ENCODE results near the gene CLIP4. TPM values are rescaled to one million over a fixed set of nuclear protein-coding genes. Genes with fewer than 3 reads are reported as not detected.
"Not testable (repeated sequence)": the region's sequence is repeated elsewhere in the genome, so short reads cannot be mapped to it uniquely, and the experiment has no call there.

Gene CLIP4
- total RNA-seq, 1 donor from 2014 or later: 53.5 TPM

GRCh38 chr2:29075894-29076705 is 39.1 kb upstream of the CLIP4 start:
- DNase-seq (ENCODE audit: low read depth): no peak
- Histone ChIP-seq H3K36me3 (ENCODE audit: control insufficient read depth, insufficient read depth, low read length) (no peaks in the 10 kb centered on the region), H3K4me3 (ENCODE audit: low read depth, low read length) (no peak overlapping the region), H3K27me3 (ENCODE audit: control insufficient read depth, insufficient read depth, low read length) (peaks cover 1% of the 10 kb centered on the region)
- TF ChIP-seq CTCF (IDR thresholded peaks at IDR 0.05; ENCODE audit: insufficient read depth, low read length, poor library complexity, severe bottlenecking): no peak

GRCh38 chr2:29079887-29080286 is 35.3 kb upstream of the CLIP4 start:
- H3K4me3 ChIP-seq (ENCODE audit: low read depth, low read length): no peak overlapping the region
- DNase-seq (ENCODE audit: low read depth): no peak
- H3K36me3 ChIP-seq (ENCODE audit: control insufficient read depth, insufficient read depth, low read length): no peaks in the 10 kb centered on the region
- no peak for TF ChIP-seq CTCF (IDR thresholded peaks at IDR 0.05; ENCODE audit: insufficient read depth, low read length, poor library complexity, severe bottlenecking)
- no peaks in the 10 kb centered on the region for H3K27me3 ChIP-seq (ENCODE audit: control insufficient read depth, insufficient read depth, low read length)

GRCh38 chr2:29080886-29081743 is 34.1 kb upstream of the CLIP4 start:
- DNase-seq (ENCODE audit: low read depth): no peak
- Histone ChIP-seq H3K4me3 (ENCODE audit: low read depth, low read length) (no peak overlapping the region), H3K27me3 (ENCODE audit: control insufficient read depth, insufficient read depth, low read length) (no peaks in the 10 kb centered on the region), H3K36me3 (ENCODE audit: control insufficient read depth, insufficient read depth, low read length) (no peaks in the 10 kb centered on the region)
- TF ChIP-seq CTCF (IDR thresholded peaks at IDR 0.05; ENCODE audit: insufficient read depth, low read length, poor library complexity, severe bottlenecking): no peak

DNA sequence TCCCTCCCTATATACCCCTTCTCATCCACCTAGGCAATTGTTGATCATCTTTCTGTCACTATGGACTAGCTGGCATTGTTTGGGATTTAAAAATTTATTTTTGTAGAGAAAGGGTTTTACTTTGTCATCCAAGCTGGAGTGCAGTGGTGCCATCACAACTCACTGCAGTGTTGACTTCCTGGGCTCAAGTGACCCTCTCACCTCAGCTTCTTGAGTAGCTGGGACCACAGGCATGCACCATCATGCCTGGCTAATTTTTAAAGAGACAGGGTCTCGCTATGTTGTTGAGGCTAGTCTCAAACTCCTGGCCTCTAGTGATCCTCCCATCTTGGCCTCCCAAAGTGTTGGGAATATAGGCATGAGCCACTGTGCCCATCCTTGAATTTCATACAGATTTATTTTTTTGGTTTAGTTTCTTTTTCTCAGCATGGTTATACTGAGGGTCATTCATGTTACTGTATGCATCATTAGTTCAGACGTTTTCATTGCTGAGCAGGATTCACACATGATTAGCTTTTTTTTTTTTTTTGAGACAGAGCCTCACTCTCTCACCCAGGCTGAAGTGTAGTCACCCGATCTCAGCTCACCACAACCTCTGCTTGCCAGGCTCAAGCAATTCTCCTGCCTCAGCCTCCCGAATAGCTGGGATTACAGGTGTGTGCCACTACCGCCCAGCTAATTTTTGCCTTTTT is 32.3 kb upstream of the CLIP4 start:
- TF ChIP-seq CTCF (IDR thresholded peaks at IDR 0.05; ENCODE audit: insufficient read depth, low read length, poor library complexity, severe bottlenecking): no peak
- H3K36me3 ChIP-seq (ENCODE audit: control insufficient read depth, insufficient read depth, low read length): no peaks in the 10 kb centered on the region
- no peak for DNase-seq (ENCODE audit: low read depth)
- no peaks in the 10 kb centered on the region for H3K27me3 ChIP-seq (ENCODE audit: control insufficient read depth, insufficient read depth, low read length)
- H3K4me3 ChIP-seq (ENCODE audit: low read depth, low read length): no peak overlapping the region

GRCh38 chr2:29084554-29084953 is 30.7 kb upstream of the CLIP4 start:
- TF ChIP-seq CTCF (IDR thresholded peaks at IDR 0.05; ENCODE audit: insufficient read depth, low read length, poor library complexity, severe bottlenecking): no peak

GRCh38 chr2:29090311-29090710 is 24.9 kb upstream of the CLIP4 start:
- not testable (repeated sequence) for H3K36me3 ChIP-seq (ENCODE audit: control insufficient read depth, insufficient read depth, low read length); H3K27me3 ChIP-seq (ENCODE audit: control insufficient read depth, insufficient read depth, low read length); H3K4me3 ChIP-seq (ENCODE audit: low read depth, low read length)

More at GRCh38 chr2:29084554-29084953, 30.7 kb upstream of the CLIP4 start:
- Histone ChIP-seq H3K27me3 (ENCODE audit: control insufficient read depth, insufficient read depth, low read length) (no peaks in the 10 kb centered on the region), H3K36me3 (ENCODE audit: control insufficient read depth, insufficient read depth, low read length) (no peaks in the 10 kb centered on the region), H3K4me3 (ENCODE audit: low read depth, low read length) (no peak overlapping the region)
- DNase-seq (ENCODE audit: low read depth): no peak

More at GRCh38 chr2:29090311-29090710, 24.9 kb upstream of the CLIP4 start:
- not testable (repeated sequence) for DNase-seq (ENCODE audit: low read depth)

Data from kidney epithelial cell (primary cell).